Measurements from ENCODE around the gene GLIS2.
"Not testable (repeated sequence)": the region's sequence is repeated elsewhere in the genome, so short reads cannot be mapped to it uniquely, and the experiment has no call there.

GLIS2 gene

DNA sequence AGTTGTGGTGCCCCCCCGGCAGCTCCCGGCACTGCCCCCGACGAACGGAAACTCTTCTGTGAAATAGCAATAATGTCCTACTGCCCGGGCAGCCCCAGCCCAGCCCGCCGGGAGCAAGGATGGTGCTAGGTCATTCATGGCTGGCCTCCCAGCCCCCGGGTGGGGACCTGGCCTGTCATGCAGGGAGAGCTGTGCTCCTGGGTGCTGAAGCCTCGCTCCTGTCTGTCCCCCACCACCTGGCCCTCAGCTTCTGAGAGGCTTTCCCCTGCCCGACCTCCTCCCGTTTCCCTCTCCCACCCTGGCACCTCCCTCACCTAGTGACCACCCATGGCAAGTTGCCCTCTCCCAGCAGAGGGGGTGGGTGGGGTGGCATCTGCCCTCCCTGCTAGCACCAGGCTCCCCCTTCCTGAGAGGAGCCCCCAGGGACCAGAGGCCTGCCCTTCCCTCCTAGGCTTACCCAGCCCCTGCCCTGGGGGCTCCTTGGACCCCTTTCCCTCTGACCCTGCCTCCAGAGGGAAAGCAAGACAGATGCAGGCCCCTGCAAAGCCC is 21.7 kb downstream of the GLIS2 start:
- FAIRE-seq: no peak

DNA sequence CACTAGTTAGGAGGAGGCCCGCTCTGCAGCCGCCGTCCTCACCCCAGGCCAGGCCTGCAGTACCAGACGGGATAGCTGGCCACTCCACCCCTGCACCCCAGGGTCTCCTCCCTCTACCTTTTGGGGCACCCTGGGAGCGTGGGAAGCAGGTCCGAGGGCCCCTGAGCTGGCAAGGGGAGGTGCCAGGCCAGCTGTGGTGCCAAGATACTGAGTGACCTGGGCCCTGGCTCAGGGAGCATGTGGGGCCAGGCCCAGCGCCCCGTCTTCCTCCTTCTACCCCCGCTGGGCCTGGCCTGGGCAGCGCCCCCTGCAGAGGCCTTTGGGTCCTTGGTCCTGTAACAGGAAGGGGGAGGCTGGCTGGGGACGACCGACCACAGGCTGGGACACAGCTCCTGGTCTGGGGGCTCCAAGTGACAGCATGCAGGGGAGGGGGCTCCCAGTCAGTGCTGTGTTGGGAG is 22.3 kb downstream of the GLIS2 start:
- FAIRE-seq: no peak

DNA sequence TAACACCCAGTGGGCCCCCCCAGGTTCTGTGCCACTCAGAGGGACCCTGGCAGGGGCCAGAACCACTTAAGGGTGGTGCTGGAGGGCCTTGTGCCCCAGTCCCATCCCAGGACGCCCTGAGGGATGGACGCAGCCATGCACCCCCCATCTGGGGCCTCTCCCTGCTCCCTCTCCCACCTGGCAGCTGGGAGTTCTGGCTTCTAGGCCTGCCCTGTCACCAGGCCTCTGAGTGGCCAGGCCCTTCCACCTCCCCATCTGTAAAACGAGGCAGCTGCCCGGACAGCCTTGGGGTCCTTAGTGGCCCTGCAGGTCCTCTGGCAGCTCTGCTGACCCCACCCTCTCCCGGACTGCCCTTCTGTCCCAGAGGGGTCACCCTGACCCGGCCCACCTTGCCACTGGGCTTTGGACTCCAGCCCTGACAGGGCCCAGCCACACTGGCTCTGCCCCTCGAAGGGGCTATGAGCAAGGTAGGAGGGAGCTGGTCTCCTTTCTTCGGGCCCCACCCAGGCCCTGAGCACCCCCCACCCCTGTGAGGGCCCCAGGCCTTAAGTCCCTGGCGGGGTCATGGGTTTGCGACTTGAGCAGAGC is 22.9 kb downstream of the GLIS2 start:
- FAIRE-seq: no peak

DNA sequence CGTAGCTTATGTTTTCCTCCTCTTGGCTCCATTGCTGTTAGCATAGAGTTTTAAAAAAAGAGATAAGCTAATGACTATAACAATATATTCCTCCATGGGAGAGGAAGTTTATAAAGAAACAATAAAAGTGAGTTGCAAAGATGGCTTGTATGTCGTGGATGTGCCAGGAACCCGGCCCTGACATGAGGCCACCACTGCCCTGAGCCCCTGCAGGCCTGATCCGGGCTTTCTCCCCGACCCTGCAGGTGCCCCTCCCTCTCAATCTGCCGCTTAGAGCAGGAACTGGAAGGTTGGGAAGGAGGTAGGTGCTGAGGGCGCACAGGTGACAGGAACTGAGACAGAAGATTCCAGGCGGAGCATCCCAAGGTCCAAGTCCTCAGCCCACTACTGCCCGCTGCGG is 23.6 kb downstream of the GLIS2 start:
- no peak for FAIRE-seq

DNA sequence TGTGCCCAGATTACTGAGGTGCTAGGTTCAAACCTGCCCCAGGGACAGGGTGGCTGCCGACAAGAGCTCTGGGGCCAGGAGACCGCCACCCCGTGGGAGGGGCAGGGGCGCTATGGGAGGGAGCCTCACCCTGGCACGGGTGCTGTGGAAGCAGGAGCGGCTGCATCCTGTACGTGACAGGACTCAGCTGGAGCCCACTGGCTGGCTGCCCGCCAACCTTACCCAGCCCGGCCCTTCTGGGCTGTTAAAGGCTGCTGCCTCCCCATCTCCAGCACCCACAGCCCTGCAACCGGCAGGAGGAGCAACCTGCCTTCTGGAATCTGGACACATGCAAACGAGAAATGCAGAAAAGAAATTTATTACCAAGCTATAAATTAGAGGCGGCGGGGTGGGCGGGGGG is 24.0 kb downstream of the GLIS2 start:
- FAIRE-seq: no peak

DNA sequence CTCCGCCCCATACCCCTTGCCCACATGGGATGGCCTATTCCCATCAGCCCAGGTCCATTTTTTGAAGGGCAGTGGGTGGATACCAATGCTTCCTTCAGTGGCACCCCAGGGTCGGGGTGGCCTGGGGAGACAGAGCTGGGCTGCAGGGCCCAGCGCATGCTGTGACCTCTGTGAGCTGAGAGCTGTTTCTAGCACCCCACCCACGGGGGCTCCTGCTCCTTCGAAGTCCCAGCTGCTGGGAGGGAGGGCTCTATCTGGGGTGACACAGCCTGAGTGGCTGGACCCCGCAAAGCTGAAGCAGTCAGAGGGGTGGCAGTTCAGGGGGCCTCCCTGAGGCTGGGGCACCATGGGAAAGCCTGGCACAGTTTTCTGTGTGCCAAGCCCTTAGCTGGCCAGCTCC is 24.6 kb downstream of the GLIS2 start:
- FAIRE-seq: no peak

DNA sequence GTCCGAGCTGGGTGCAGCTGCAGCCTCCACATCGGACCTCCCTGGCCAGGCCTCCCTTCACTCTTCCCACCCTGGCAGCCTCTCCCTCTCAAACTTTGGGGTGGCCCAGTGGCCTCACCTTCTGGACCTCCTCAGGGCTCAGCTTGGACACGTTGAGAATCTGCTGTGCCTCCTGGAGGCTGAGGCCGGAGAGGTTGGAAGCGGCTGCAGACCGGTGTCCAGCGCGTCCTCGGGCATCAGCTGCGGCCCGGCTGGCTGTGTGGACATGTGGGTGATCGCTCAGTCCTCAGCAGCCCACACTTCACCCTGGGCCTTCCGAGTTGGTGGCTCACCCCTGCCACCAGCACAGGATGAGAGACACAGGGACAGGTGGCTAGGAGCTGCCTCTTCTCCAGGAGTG is 25.4 kb downstream of the GLIS2 start:
- no peak for FAIRE-seq

DNA sequence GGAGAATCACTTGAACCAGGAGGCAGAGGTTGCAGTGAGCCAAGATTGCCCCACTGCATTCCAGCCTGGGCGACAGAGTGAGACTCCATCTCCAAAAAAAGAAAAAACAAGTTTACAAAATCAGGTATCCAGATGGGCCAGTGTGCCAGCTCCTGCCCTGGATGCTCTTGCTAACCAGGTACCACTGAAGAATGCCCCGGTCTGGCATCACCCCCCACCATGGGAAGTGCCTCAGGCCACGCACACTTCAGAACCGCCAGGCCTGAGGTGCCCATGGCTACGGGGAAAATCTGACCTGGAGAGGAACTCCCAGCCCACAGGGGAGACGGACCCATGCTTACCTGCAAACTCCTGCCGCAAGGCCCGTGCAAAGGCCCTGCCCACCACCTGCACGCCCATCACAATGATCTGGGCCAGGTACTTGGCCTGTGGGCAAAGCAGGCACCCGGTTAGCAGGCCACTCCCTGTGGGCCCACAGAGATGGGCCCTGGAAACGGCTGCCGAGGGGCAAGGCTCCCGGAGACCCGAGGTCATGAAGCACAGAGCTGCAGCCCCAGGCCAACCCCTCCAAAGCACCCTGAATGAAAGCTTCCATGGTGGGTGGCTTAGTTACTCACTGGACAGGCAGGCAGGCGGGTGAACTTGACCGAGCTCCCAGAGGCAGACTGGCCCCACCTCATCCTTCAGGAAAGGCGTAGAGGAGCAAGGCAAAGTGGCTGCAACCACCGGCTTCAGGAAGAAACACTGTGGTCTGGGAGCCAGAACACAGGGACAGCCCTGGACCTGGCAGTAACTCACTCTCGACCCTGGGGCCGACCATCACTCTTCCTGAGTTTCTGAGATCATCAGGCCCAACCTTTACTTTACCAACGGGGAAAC is 27.2 kb downstream of the GLIS2 start:
- no peak for FAIRE-seq

DNA sequence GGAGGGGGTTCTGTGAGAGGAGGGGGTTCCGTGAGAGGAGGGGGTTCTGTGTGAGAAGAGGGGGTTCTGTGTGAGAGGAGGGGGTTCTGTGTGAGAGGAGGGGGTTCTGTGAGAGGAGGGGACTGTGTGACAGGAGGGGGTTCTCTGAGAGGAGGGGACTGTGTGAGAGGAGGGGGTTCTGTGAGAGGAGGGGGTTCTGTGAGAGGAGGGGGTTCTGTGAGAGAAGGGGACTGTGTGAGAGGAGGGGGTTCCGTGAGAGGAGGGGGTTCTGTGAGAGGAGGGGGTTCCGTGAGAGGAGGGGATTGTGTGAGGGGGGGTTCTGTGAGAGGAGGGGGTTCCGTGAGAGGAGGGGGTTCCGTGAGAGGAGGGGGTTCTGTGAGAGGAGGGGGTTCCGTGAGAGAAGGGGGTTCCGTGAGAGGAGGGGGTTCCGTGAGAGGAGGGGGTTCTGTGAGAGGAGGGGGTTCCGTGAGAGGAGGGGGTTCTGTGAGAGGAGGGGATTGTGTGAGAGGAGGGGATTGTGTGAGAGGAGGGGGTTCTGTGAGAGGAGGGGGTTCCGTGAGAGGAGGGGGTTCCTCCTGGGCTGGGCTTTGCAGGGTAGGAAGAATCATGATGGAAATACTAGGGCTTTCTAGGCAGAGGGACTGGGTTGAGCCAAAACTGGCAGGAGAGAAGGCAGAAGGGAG is 28.6 kb downstream of the GLIS2 start:
- not testable (repeated sequence) for FAIRE-seq

DNA sequence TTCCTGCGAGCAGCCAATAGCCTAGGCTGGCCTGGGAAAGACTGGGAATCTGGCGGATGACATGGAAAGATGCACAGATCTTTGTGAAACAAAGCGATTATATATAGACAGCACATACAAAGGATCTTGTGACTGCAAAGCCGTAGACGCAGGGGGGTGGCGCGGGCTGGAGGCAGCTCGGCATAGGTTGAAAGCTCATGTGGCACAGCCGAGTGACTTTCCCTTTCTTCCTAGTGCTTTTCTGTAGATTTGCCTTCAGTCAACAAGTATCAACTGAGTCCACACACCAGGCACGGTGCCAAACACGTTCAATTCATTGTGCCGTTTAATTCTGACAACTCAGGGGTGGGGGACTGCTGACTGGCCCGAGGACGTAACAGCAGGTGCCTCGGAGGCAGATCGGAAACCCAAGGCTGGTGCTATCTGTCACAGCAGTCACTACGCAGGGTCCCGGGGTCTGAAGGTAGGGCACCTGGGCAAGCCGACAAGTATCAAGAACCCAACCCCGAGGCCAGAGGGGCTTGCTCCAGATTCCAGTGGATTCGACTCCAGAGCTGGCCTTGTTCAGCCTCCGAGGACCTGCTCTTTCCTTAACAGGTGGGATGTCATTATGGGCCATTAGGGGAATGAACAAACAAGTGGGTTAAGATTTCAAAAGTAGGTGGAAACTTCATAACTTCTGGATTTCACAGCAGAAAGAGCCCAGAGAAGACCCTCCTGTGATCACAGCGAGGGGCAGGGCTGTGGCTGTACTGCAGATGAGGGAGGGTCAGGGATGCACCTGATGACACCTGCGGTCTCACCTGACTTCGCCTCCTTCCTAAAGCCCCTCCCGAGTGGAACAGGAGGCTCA is 29.3 kb downstream of the GLIS2 start:
- no peak for FAIRE-seq

DNA sequence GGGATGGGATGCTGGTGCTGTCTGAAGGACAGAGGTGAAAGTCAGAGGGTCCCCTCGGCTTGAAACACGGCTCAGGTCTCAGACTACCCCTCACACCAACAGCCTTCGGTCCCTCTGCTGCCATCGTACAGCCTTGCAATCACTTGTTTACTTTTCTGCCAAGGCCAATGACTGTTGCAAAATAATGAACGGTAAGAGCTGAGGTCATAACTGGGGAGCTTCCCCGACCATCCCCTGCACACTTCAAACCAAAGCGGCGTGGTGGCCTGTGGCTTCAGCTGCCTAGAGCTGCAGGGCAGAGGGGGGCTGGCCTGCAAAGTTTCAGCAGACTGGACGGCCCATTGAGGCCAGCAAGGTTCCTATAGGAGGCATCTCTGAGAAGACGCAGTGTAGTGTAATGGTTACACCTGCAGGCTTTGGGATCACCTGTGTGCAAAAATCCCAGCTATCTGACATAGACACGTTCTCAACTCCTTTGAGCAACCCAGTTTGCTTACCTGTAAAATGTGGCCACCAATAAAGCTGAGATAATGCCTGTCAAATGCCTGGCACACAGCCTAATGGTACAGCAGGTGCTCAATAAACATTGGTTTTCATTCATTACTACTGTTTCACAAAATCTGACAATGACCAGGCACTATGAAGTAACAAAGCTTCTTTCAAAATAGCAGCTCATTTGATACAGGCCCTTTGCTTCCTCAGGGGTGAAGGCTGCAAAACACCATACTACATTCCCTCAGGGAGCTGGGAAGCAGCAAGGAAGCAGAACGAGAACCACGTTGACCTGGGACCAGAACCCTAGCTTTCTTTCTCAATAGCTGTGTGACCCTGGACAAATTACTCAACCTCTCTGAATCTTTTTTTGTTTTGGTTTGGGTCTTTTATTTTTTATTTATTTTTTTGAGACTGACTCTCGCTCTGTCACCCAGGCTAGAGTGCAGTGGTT is 30.2 kb downstream of the GLIS2 start:
- no peak for FAIRE-seq

DNA sequence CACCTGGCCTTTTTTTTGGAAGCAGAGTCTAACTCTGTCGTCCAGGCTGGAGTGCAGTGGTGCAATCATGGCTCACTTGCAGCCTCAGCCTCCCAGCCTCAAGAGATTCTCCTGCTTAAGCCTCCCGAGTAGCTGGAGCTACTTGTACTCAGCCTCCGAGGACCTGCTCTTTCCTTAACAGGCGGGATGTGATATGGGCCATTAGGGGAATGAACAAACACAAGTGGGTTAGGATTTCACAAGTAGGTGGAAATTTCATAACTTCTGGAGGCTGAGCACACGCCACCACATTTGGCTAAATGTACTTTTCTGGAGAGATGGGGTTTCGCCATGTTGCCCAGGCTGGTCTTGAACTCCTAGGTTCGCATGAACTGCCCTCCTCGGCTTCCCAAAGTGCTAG is 31.1 kb downstream of the GLIS2 start:
- FAIRE-seq: no peak

DNA sequence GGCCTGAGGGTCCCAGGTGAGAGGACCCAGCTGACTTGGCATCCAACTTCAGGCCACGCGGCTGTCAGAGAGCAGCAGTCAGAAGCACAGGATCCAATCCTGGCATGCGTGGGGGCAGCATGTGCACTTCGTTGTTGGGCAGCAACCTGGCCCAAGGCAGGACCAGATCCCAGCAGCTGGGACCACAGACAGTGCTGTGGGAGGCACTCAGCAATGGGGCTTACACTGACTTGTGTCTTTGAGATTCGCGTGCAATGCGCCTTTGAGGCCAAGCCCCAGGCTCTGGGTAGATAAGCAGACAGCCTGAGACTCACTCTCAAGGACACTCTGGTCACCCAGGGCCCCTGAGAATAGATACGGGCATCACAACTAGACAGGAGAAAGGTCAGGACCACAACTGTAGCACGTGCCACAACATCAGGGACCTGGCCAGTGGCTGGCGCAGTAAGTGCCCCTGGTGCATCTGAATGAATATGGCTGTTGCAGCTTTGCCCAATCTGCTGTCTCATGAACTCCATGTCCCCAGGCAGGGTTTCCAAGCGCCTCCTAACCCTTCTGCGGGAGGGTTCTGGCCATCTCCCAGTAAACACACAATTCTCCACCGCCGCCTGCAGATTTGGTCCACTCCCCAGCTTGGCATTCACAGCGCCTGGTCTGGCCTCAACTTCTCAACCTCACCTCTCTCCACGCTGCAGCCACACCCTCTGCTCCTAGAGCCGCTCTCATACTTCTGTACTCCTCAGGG is 32.1 kb downstream of the GLIS2 start:
- no peak for FAIRE-seq

DNA sequence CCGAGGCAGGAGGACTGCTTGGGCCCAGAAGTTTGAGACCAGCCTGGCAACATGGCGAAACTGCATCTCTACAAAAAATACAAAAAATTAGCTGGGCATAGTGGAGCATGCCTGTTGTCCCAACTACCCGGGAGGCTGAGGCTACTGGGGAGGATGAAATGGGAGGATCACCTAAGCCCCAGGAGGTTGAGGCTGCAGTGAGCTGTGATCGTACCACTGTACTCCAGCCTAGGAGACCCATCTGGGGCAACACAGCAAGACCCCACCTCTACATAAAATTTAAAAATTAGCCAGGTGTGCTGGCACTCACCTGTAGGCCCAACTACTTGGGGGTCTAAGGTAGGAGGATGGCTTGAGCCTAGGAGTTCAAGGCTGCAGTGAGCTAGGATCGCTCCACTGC is 33.5 kb downstream of the GLIS2 start:
- no peak for FAIRE-seq

DNA sequence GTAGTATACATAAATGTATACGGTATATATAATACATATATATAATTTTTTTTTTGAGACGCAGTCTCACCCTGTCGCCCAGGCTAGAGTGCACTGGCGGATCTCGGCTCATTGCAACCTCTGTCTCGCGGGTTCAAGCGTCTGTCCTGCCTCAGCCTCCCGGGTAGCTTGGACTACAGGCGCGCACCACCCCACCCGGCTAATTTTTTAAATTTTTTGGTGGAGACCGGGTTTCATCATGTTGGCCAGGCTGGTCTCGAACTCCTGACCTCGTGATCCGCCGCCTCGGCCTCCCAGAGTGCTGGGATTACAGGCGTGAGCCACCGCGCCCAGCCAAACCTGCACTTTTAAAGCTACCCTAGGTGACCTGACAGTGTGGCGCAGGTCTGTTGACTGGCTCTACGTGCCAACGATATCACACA is 34.5 kb downstream of the GLIS2 start:
- no peak for FAIRE-seq

DNA sequence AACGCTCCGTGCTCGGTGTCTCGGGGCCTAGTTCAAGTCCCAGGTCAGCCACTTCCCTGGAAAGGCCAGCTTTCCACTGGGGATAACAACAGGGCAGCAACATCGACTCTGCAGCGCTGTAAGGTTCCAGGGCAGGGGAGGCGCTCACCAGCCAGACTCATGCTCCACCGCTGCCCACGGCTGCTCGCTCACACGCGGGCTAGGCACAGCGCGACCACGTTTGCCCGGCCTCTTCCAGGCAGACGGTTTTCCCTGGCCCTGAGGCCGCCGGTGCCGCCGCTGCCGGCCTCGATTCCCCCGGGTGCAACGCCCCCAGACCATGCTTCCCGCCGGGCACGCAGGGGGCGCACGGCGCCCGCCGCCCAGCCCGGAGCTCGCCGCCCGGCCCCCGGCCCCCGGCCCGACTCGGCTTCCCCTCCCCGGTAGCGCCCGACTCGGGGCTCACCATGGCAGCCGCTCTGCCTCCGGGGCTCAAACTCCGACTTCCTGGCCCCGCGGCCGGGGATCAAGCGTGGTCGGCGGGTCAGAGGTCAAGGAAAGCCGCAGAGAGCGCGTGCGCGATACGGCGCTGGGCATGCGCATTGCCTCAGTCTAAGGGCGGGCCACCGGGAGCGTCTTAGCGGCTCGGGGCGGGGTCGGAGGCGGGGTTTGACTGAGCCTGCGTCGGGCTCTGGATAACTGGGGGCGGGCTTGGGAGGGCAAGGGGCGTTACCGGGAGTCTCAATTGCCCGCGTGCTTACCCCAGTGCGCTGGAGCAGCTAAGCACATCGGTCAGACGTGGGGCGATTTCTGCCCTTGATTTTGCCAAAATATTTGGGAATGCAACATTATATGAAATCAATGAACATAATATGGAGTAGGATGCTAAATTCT is 35.2 kb downstream of the GLIS2 start, which contains the start of gene PAM16:
TSS of gene PAM16 (minus strand) at position 535 of the 873 bp plus-strand sequence. CDS start at position 448, 87 bp downstream.
- no peak for FAIRE-seq

DNA sequence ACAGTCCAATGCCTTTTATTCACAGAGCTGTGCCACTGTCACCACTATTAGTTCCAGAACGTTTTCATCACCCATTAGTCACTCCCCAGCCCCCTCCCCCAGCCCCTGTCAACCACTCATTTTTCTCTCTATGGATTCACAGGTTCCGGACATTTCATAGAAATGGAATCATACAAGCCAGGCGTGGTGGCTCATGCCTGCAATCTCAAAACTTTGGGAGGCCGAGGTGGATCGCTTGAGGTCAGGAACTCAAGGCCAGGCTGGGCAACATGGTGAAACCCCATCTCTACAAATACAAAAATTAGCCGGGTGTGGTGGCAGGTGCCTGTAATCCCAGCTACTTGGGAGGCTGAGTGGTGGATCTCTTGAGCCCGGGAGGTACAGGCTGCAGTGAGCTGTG is 36.0 kb downstream of the GLIS2 start:
- FAIRE-seq: no peak

DNA sequence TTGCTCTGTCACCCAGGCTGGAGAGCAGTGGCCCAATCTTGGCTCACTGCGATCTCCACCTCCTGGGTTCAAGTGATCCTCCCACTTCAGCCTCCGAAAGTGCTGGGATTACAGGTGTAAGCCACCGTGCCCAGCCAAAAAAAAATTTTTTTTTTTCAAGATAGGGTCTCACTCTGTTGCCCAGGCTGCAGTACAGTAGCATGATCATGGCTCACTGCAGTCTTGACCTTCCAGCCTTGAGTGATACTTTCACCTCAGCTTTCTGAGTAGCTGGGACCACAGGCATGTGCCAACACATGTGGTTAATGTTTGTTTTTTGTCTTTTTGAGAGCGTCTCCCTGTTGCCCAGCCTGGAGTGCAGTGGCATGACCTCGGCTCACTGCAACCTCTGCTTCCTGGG is 37.0 kb downstream of the GLIS2 start:
- no peak for FAIRE-seq

DNA sequence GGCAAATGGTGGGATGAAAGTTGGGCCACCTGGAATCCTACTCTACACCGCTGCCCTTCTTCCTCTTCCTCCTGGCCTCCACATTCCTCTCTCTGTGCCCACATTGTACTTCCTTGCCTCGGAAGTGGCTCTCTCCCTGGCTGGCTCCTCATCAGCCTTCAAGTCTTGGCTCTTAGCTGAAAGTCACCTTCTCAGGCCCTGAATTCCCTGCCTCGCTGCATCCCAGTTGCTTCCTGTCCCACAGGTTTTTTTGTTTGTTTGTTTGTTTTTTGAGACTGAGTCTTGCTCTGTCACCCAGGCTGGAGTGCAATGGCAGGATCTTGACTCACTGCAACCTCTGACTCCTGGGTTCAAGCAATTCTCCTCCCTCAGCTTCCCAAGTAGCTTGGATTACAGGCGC is 37.8 kb downstream of the GLIS2 start:
- no peak for FAIRE-seq

Measured in TTC549 (cell line).